Fibroblast of peridontal ligament (primary cell): ENCODE data around the gene USB1.
A peak's percentile ranks its signal among the peaks of the same experiment; 100 is the strongest.
"Not testable (repeated sequence)": the region's sequence is repeated elsewhere in the genome, so short reads cannot be mapped to it uniquely, and the experiment has no call there.

Experiments
- DNase-seq: peaks from one replicate; pipeline ENCODE4 v3.0.0-alpha.2; 2010; ENCODE audit errors: extremely low read depth

The USB1 gene

DNA sequence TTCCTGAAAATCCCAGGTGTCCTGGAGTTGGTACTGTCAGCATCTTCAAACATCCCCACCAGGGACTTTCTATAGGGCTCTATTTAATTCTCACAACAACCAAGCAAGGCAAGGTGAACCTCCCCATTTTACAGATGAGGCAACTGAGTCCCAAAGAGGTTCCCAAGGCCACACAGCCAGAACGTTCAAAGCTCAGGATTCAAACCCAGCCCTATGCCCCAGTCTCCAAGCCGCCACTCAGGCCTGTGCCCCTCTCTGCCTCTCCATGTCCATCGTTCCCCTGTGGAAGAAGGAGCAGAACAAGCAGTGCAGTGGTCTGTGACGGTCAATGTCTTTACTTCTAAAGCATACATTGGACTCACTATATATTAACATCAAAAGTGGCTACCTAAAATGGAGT is 6.8 kb upstream of the USB1 start:
- DNase-seq = no peak

DNA sequence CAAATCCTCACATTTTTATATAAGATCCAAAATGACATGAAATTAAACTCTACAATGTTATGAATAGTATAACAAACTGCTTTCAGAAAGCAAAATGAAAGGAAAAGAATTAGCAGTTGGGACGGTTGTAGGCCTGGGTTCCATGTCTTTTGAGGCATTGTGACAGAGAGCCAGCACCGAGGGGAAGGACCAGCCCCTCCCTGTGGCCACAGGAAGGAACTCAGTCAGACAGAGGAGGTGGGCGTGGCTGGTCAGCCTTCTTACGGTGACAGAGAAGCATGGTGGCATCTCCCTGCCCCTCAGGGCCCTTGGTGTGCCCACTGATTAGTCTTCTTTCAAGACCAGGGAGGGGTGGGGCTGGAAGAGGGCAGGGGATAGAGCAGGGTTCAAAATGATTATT is 6.4 kb upstream of the USB1 start:
- DNase-seq = no peak

DNA sequence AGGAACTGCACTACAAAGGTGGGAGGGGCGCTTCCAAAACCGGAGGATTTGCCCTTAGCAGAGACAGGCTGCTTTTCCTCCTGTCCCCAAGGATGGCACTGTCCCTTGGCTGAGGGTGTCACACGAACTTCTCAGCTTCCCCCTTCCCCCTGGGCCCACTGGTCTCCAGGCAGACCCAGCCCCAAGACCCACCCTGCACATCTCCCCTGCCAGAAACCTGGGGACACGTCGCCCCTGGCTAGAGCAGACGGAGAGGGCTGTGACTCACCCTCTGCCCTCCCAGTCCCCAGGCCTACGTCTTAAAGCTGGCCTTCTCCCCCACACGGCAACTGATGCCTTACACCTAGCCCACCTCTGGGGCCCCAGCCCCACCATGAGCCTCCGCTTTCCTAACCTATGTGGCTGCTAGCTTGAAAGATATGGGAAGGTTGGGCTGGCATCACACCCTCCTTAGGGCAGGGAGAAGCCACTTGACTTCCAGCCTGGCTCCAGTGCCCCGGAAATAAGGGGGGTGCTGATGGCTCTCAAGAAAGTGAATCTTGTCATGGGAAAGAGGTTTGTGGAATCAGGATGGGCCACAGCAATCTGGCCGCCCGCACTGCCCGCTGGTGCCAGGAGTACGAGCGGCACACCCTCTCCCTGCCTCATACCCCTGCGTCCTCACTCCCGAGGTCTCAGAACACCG is 5.3 kb upstream of the USB1 start:
- no peak for DNase-seq

DNA sequence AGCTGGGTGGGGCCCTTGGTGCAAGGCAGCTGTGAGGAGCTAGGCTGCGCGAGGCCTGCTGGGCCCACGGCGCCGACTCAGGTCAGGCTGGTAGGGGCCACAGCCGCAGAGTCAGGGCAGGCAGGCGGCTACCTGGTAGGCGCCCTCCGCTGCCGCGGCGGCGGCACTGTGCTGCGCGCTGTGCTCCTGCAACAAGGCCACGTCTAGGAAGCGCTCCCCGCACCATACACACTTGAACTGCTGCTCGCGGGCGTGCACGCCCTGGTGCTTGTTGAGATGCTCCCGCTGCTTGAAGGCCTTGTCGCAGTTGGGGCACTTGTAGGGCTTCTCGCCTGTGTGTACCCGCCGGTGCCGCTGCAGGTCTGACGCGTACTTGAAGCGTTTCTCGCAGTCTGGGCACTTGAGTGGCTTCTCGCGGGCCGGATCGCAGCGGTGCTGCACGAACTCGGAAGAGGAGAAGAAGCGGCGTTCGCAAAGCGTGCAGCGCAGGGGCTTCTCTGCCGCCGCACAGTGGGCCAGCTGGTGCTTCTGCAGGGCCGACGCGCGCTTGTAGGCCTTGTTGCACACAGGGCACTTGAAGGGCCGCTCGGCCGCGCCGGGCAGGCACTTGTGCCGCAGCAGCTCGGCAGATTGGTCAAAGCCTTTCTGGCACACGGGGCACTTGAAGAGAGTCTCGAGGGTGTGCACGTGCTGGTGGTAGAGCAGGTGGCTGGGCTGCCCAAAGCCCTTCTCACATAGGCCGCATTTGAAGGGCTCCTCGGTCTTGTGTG is 4.6 kb upstream of the USB1 start:
- no peak for DNase-seq

DNA sequence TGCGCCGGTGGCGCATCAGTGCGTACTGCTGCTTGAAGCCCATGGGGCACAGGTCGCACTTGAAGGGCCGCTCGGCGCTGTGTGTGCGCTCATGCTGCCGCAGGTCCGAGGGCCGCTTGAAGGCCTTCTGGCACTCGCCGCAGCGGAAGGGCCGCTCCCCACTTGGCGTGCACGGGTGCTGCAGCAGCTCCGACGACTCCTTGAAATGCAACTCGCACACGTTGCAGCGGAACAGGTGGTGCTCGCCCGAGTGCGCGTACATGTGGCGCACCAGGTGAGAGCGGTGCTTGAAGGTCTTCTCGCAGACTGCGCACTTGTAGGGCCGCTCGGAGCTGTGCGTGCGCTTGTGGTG is 4.1 kb upstream of the USB1 start:
- no peak for DNase-seq

DNA sequence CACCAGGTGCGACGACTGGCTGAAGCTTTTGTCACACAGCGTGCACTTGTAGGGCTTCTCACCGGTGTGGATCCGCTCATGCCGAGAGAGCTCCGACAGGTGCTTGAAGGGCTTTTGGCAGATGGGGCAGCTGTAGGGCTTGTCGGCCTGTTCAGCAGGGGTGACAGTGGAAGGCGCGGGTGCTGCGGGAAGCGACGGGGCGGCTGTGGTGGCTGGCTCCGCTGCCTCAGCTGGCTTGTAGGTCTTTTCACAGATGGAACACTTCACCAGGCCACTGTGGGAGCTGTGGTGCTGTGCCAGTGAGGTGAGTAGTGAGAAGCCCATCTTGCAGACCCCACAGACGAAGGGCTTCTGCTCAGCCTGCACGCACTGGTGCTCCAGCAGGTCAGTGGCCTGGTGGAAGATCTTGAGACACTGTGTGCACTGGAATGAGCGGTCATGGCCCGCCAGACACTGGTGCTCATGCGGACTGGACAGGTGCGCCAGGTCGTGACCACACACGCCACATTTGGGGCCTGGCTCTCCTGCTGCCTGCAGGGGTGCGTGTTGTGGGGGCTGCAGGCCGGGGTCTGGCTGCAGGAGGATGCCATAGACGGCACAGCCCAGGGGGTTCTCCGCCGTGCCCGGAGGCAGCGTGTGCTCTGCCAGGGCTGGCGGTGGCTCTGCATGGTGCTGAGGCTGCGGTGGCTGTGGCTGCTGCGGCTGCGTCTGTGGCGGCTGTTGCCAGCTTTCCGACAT is 3.5 kb upstream of the USB1 start:
- DNase-seq = no peak

DNA sequence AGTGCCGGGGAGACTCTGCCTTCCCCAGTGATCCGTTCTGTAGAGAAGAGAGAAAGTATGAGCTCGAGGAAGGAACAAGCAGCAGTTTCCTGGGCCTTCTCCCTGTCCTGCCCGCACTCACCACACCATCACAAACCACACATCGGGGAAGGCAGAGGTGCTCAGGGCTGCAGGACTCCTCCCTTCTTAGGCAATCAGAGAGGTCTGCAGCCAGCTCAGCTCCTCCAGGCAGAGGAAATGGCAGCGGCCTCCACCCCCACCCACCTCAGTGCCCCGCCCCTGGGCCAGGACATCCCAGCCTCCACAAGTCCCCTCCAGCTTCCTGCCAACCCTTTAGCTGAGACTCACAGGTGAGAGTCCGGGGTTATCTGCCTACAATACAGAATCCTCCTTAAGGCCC is 2.7 kb upstream of the USB1 start:
- no peak for DNase-seq

DNA sequence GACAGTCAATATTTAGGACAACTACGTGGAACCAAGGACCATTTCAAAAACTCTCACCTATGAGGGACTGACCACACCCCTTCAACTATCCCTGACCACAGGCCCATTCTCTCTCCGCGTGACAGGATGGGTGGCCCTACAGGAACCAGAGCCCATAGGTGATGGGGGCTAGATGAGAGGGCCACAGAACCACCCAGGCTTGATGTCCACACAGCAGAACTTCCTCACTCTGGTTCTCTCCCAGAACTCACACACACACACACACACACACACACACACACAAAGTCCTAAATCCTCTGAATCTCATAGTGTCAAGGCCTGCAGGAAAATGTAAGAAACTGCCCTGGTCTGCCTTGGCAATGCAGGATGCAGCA is 2.2 kb upstream of the USB1 start:
- no peak for DNase-seq

DNA sequence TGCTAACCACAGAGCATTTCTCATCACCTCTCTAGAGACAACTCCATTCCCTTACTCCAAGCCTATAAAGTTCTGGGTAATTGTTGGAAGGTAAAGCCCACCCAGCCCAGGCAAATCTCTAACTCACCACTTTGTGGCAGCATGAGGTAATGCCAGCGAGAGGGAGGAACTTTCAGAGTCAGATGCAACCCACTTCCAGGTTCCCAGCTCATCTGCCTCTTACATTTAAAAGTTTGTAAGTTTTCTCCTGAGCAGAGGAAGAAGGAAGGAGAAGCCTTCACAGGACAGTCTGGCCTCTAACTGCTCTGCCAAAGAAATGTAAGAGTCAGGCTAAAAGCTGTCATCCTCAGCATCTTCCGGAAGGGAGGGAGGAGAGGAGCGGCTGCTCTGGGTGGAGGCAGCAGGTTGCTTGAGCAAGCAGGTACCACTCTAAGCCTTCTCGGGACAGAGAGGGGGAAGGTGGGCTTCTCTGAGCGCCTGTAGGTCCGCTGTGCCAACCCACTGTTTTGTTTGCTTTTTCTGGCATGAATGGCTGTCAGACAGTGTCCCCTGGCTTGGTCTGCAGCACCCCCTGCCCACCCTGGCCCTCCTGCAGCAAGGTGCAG is 1.7 kb upstream of the USB1 start:
- DNase-seq = peak; percentile 57

DNA sequence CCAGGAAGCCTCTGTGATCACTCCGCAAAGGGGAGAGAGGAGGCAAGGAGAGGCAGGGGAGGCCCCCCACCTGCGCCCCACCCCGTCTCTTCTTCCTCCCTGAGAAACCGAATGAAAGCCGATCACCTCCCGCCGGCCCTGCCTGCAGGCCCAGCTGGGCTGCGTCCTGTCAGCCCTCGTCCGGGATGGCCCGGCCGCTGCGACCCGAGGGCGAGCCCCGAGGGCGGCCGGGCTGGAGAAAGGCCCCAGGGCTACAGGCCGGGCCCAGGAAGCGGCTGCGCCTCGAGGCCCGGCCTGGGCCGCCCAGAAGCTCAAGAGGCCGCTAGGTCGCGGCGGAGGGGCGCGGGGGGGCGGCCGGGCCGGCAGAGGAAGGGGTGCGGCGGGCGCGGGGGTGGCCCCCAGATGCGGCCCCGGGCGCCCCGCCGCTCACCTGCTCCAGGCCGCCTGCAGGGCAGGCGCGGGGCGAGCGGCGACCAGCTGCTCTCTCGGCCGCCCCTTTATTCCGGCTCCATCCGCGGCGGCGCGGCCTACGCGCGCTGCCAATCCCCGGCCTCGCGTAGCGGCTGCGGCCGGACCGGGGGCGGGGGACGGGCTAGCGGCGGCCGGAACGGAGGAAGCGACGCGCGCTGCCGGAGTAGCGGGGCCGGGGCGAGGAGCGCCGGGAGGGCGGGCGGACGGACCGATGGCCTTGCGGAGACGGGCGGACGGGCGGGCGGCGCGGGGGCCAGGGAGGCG is 1.1 kb upstream of the USB1 start, which contains the start of gene ZNF319:
Gene ZNF319, minus strand, starts transcription at position 702 of the 735 bp plus-strand sequence. CDS start 2,407 bp downstream, outside the sequence.
- no peak for DNase-seq

DNA sequence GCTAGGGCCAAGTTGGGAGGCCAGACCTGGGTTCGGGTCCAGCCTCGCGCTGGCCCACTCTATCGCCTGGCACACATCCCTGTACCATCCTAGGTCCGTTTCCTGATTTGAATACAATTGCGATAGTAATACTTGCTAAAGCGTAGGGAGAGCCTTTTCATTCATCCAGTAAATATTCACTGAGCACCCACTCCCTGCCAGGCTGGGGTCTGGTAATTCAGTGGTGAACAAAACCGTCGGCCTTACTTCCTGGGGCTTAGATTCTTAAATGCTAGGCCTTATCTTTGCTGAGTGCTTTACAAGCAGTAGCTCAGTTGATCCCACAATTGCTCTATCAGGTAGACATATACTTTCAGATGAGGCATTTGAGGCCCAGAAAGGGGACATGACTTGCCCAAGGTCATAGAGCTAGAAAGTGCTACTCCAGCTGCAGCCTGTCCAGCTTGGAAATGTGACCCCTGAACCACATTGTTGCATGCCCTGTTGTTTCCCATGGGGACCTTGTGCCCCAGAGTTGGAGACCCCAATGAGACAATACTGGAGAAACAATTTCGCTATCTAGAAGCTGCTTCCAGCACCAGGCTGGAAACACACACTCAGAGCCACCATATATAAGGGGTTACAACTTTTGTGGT is 691 bp downstream of the USB1 start:
- no peak for DNase-seq

DNA sequence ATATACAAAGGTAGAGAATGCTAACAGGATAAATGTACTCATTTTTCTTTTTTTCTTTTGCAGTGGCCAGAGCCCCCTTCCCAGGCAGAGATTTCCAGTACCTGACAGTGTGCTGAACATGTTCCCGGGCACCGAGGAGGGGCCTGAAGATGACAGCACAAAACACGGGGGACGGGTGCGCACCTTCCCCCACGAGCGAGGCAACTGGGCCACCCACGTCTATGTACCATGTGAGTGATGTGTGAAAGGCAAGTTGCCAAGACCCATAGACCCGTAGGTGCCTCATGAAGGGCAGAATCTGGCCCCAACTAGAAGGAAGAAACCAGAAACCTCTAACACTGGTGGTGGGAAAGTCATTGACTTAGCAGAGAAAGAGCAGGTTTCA is 1.2 kb downstream of the USB1 start:
- DNase-seq = no peak

DNA sequence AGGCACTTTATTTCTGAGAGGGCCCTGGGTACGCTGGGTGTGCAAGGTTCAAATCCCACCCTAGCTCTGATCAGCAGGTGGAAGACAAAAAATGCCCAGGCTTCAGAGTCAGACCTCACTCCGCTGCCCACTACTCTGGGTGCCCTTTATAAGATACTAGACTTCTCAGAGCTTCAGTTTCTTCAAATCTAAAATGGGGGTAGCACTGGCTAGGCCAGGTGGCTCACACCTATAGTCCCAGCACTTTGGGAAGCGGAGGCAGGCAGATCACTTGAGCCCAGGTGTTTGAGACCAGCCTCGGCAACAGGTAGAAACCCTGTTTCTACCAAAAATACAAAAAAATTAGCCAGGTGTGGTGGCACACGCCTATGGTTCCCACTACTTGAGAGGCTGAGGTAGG is 1.7 kb downstream of the USB1 start:
- DNase-seq = no peak

DNA sequence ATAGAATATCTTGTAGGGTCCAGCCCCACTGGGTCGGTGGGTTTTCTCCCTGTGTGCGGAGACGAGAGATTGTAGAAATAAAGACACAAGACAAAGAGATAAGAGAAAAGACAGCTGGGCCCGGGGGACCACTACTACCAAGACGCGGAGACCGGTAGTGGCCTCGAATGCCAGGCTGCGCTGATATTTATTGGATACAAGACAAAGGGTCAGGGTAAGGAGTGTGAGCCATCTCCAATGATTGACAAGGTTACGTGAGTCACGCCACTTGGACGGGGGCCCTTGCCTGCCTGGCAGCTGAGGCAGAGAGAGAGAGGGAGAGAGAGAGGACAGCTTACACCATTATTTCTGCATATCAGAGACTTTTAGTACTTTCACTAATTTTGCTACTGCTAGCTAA is 3.5 kb downstream of the USB1 start:
- DNase-seq = not testable (repeated sequence)

DNA sequence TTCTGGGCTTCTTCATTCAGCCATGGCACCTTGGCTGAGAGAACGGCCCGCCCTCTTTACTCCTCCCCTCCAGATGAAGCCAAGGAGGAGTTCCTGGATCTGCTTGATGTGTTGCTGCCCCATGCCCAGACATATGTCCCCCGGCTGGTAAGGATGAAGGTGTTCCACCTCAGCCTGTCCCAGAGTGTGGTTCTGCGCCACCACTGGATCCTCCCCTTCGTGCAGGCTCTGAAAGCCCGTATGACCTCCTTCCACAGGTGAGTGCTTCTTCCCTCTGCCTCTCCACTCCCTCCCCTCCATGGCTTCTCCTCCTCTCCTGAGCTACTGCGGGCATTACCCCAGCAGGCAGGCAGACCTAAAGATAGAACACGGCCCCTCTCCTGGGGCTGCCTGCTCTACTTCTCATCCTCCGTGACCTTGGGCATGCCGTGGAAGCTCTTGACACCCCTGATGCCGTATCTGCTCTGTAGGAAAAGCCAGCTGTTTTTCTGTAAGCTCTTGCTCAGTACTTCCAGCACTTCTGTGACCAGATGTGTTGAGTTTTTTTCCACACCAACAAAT is 8.7 kb downstream of the USB1 start:
- no peak for DNase-seq

DNA sequence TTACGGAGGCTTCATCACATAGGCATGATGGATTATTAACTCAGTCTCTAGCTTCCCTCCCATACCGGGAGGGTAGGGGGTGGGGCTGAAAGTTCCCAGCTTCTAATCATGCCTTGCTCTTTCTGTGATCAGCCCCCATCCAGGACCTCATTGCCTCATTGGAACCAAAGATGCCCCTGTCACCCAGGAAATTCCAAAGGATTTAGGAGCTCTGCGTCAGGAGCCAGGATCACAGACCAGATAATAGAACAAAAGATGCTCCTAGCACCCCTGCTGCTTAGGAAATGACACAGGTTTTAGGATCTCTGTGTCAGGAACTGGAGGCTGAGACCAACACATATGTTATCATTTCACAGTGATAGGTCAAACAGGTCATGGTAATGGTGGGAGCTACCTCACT is 9.7 kb downstream of the USB1 start:
- no peak for DNase-seq

DNA sequence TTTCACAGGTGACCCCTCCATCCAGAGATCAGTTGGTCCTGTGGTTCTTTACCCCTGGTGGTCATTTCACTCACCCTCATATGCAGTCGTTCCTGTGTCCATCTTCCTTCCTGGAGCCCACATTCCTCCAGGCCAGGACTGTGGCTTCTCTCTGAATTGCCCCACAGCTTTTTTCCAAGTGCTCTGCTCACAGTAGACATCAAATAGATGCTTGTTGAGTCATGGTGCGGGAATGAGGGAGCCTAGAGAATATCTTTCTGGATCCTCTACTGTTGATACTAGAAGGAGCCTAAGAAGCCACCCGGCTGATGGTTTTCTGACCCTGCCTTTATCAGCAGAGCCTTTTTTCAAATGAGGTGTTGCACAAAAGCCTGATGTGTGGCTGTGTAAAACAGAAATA is 10.4 kb downstream of the USB1 start:
- peak; percentile 63 for DNase-seq

DNA sequence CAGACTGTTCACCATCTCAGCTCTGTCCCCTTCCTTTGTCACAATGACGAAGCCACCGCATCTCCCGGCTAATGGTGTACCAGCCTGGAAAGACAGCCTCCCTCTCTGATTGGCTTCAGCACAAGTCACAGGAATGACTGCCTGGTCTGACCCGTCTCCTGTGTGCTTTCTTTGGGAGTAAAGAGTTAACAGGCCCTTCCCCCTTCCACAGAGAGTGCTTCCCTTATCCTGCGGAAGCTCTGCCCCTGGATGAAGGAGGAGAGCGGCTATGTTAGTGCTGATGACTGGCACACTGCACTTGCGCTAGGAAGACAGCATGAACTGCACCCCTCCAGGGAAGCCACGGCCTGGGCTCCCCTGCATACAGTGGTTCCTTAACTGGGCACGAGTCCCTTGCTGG is 11.3 kb downstream of the USB1 start:
- no peak for DNase-seq

DNA sequence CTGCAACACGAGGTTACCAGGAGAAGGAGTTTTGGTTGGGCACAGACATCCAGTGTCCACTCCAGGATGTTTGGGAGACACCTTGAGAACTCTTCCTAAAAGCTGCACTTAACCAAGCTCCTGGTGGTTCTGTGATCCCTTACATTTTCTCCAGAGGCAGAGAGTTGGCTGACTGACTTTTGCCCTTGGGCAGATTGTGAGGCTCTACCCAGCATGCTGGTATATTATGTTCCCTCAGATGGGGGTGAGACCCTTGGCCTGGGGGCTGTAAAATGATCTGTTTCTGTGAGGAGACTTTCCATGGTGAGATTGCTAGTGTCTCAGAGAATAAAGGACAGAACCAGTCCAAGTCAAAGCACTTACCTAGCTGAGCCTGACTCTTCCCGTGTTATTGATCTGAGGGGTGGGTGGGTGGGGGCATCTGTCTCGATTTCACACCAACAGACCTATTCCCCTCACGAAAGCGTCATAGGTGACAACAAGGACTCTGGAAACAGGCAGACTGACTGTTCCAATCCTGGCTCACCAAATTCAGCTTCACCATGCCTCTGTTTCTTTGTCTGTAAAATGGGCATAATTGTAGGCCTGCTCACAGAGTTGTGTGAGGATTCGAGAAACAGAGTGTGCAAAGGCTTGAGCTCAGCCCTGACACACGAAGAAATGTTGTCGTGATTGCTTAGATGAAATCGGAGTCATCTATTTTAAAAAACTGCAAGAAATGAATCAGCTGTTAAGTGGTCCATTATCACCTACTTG is 12.2 kb downstream of the USB1 start:
- no peak for DNase-seq

DNA sequence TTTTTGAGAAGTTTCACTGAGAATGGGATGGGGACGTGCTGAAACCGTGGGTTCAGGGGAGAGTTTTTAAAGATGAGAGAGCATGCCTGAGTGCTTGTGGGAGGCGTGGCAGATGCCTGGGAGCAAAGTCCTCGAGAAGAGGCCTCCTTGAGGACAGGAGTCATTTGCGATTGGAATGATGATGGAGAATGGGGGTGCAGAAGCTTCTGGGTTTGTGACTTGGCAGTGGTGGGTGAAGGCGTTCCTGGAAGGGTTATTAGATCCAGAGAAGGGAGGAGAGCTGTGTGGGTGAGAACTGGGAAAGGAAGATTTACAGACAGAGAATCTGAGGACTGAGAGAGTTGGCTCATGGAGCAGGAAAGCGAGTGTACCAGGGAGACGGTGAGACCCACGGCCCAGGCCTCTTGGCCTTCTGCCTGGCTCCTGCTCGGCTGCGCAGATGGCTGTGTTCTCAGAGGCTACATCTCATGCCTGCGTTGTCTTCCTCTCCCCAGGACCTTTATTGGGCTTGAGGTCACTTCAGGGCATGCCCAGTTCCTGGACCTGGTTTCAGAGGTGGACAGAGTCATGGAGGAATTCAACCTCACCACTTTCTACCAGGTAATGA is 15.7 kb downstream of the USB1 start:
- DNase-seq = no peak
